D341Med (cell line): ENCODE data around the gene FAM170B.

Source experiments
- DNase-seq: peaks from one replicate; pipeline ENCODE4 v3.0.0; 2012; ENCODE audit warnings: low spot score

The FAM170B gene

DNA sequence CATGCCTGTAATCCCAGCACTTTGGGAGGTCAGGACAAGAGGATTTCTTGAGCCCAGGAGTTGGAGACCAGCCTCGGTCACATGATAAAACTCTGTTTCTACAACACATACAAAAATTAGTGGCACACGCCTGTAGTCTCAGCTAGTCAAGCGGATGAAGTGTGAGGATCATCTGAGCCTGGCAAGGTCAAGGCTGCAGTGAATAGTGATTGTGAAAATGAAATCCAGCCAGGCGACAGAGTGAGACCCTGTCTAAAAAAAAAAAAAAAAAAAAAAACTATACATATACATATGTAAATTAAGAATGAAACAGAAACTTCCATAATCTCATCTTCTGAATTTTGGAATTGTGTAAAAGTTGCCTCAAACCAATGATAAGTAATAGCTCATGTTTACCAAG, 18.2 kb upstream of the FAM170B start:
- no peak for DNase-seq

GRCh38 chr10:49151481-49151880, 17.7 kb upstream of the FAM170B start:
- no peak for DNase-seq

DNA sequence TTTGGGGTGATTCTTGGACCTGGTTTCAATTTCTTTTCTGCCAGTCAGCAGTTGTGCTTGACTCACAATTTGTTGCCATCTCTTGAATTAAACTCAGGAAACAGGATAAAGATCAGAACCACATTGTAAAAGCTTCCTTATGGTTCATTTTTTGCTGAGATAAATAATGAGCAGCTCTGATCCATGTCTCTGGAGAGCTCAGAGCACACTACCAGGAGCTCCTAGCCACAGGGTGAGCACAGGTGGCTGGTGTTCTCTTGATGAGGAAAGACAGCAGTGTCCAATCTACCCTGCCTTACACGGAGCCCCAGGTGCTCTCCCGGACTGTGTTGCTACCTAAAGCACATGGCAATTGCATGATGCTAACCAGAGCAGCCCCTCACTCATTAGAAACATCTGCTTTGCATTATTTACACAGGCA, 17.2 kb upstream of the FAM170B start:
- DNase-seq: no peak

DNA sequence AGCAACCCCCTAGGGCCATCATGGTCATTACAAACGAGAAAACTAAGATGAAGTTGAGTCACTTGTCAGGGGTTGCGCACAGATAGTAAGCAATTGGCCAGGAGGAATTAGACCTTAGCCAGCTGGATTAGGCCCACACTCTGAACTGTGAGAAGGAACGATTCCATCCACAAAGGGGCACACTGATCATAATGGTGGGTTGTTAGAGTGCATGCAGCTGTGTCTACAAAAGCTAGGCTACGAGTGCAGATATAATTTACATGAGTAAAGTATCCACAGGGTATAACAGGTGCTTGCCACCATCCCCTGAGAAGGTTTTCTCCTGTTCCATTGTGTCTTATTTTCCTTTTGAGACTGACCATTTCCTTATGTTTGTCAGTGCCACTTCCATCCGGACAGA, 16.6 kb upstream of the FAM170B start:
- DNase-seq: no peak

GRCh38 chr10:49149881-49150280, 16.1 kb upstream of the FAM170B start:
- no peak for DNase-seq

- no peak for DNase-seq
Observed at GRCh38 chr10:49144058-49144720, 10.4 kb upstream of the FAM170B start.

DNA sequence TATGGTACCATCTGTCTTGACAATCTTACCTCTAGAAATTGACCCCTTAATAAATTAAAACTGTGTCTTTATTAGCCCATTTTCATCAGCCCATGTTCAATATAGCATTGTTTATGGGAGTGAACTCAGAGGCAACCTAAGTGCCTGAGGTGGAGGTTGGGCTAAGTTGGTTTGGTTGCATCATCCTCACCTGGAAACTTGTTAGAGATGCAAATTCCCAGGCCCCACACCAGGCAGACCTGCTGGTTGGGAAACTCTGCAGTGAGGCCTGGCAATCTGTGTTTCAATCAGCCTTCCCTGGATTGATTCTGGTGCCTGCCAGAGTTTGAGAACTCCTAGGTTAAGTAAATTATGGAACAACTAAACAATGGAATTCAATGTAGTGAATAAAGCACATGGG, 9.4 kb upstream of the FAM170B start:
- DNase-seq: no peak

DNA sequence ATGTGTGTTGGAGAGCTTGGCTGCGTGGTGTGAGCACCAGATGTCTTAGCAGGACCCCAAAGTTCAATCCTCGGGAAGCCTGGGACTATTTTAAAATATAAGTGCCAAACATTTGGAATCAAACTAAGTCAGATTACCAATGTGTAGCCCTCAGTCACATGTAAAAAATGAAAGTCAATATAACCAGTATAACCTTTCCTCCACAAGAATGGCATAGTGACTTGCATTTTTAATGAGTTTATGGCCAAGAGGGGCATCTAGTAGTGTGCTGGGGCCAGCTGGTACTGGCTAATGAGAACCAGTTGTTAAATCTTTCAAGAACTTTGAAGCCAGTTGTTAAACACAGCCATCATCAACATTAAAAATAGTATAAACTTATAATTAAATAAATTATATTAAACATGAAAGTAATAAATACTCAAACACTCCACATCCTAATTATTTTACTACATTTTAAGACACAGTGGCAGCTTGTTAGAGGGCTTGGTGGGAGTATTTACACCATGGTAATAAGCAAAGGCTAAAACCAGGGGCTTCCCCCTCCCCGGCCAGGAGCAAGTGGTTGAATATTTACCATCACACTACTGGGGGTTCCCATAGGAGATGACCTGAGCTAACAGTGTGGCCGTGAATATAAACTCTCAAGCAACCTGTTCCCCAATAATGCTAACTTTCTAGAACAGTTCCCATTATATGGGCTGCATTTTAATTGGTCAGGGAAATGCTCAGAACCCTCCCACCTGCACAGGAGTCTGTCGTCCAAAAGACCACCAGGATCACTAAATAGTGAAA, 7.9 kb upstream of the FAM170B start:
- no peak for DNase-seq

GRCh38 chr10:49140304-49141177, 6.7 kb upstream of the FAM170B start:
- no peak for DNase-seq

GRCh38 chr10:49139846-49140195, 6.0 kb upstream of the FAM170B start:
- no peak for DNase-seq

GRCh38 chr10:49139028-49139845, 5.4 kb upstream of the FAM170B start:
- no peak for DNase-seq

DNA sequence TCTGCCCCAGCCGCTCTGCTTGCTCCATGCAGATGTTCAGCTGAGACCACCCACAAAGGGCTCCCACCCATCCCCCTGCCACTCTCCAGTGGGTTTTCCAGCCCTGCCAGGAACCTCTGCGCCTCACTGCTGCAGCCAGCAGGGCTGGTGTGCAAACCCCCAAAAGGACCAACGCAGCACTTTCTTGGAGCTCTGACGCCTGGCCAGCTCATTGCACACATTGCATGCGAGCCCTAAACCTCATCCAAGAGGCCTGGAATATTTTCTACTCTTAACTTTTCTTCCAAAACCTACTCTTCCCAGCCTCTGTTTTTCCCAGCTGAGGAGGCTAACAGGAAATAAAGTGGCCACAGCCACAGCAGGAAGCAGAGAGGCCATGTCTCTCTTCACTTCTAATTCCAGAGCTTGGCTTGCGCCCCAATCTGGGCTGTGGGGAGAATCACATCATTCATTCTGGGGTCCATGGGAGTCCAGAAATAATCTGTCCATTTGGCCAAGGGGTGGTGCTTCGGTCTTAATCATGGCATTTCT, 4.6 kb upstream of the FAM170B start:
- no peak for DNase-seq

GRCh38 chr10:49136525-49136924, 2.7 kb upstream of the FAM170B start:
- DNase-seq: no peak

- no peak for DNase-seq
Observed at GRCh38 chr10:49135575-49136313, 1.9 kb upstream of the FAM170B start.

- no peak for DNase-seq
Observed at GRCh38 chr10:49134327-49134726, 506 bp upstream of the FAM170B start.

DNA sequence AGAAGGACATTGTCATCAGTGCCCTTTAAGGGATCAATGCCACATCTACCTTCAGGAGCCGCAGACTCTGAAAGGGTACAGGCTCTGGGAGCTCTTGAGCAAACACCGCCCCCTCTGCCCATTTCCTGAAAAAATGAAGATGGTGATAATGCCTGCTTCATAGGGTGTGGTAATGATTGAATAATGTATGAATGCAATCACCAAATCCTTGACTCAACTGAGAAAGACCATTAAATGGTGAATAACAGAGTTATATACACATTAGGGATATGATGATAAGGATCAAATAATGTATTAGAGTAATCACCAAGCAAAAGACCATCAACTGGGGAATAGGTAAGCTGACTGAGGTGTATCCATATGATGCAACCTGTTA, 1.5 kb downstream of the FAM170B start:
- DNase-seq: no peak

DNA sequence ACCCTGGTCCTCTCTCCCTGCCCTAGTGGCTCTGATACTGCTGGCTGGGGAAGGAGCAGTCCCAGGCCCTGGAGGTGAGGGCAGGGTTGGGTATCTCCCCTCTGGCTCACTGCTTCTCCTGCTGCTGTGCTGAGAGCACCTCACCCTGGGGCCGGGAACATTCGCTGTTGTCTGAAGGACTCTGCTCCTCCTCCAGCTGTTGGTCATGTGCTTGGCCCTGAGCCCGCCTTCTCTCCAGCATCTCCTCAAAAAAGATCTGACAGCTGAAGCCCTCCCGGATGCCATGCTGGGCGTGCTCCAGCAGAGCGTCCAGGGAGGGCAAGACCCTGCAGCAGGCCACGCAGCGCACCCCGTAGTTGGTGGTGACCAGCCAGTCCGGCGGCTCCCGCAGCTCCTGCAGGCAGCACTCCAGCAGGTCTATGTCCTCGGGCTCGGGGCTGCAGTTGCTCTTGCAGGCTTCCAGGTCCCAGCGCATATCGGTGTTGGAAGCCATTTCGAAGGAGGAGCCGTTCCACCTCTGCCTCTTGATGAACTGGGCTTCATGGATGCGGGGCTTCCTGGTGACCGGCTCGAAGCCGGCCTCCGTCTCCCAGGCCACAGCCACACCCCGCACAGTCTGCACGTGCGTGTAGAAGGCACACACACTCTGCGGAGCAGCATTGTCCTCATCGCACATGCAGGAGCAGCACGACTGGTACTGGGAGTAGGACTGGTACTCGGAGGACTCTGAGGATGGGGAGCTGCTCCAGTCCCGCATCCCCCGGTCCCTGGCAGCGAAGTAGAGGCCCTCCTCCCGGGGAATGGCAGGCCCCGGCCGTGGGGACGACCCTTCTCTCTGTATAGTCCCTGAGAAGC, 2.1 kb downstream of the FAM170B start:
- DNase-seq: no peak

GRCh38 chr10:49129376-49129775, 4.4 kb downstream of the FAM170B start:
- DNase-seq: no peak

- DNase-seq: no peak
Observed at GRCh38 chr10:49128854-49129253, 5.0 kb downstream of the FAM170B start.
